Osteocyte (in vitro differentiated cells): ENCODE measurements around the gene PASD1. TPM values are rescaled to one million over a fixed set of nuclear protein-coding genes. Genes with fewer than 3 reads are reported as not detected.

ENCODE experiments used
- DNase-seq: peaks from one replicate; pipeline ENCODE4 v3.0.0; 2021; ENCODE audit warnings: mixed read lengths; ENCODE audit not compliant: unreplicated experiment; ENCODE audit errors: extremely low spot score
- H3K27ac Mint-ChIP-seq: one replicate; pipeline ENCODE4 v1.8.0; 2021; ENCODE audit warnings: mild to moderate bottlenecking, mixed read lengths; ENCODE audit not compliant: unreplicated experiment
- H3K27me3 Mint-ChIP-seq: one replicate; pipeline ENCODE4 v1.8.0; 2021; ENCODE audit warnings: mixed read lengths; ENCODE audit not compliant: unreplicated experiment
- H3K36me3 Mint-ChIP-seq: one replicate; pipeline ENCODE4 v1.8.0; 2021; ENCODE audit warnings: mixed read lengths; ENCODE audit not compliant: unreplicated experiment
- H3K4me1 Mint-ChIP-seq: one replicate; pipeline ENCODE4 v1.8.0; 2021; ENCODE audit warnings: mixed read lengths; ENCODE audit not compliant: unreplicated experiment
- H3K4me3 Mint-ChIP-seq: one replicate; pipeline ENCODE4 v1.8.0; 2021; ENCODE audit warnings: mild to moderate bottlenecking, moderate library complexity, mixed read lengths; ENCODE audit not compliant: unreplicated experiment
- H3K9me3 Mint-ChIP-seq: one replicate; pipeline ENCODE4 v1.8.0; 2021; ENCODE audit warnings: mixed read lengths; ENCODE audit not compliant: unreplicated experiment
- total RNA-seq: library from RNA; stranded (reverse); gene quantifications from 2 replicates; pipeline ENCODE4 v1.2.1, GENCODE V29; 2021
- TF ChIP-seq, protein P1 (sequence below): fragments of 200-600 bp; sonication (generic); IDR thresholded peaks from 2 replicates; pipeline ENCODE4 v1.5.0; 2021; ENCODE audit warnings: antibody characterized with exemption, mild to moderate bottlenecking, moderate library complexity

PASD1 gene
- total RNA-seq, 1 donor from 2014 or later, result not detected

DNA sequence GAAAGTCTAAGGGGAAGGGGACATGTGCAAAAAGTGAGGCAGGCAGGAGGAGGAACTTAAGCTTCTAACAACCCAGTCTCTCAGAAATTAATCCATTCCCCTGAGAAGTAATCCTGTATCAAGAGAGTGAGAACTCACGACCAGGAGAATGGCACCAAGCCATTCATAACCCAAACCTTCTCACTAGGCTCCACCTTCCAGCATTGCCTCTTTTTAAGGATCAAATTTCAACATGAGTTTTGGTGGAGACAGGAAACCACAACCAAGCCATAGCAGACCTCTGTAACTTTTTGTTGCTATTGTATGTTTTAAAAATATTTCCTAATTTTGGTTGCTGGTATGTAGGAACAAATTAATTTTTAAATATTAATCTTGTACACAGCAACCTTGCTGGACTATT is 32.8 kb downstream of the PASD1 start:
- no peaks in the 10 kb centered on the region for H3K27me3 Mint-ChIP-seq
- DNase-seq, result no peak
- TF ChIP-seq, protein P1, sequence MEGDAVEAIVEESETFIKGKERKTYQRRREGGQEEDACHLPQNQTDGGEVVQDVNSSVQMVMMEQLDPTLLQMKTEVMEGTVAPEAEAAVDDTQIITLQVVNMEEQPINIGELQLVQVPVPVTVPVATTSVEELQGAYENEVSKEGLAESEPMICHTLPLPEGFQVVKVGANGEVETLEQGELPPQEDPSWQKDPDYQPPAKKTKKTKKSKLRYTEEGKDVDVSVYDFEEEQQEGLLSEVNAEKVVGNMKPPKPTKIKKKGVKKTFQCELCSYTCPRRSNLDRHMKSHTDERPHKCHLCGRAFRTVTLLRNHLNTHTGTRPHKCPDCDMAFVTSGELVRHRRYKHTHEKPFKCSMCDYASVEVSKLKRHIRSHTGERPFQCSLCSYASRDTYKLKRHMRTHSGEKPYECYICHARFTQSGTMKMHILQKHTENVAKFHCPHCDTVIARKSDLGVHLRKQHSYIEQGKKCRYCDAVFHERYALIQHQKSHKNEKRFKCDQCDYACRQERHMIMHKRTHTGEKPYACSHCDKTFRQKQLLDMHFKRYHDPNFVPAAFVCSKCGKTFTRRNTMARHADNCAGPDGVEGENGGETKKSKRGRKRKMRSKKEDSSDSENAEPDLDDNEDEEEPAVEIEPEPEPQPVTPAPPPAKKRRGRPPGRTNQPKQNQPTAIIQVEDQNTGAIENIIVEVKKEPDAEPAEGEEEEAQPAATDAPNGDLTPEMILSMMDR, result no peak

DNA sequence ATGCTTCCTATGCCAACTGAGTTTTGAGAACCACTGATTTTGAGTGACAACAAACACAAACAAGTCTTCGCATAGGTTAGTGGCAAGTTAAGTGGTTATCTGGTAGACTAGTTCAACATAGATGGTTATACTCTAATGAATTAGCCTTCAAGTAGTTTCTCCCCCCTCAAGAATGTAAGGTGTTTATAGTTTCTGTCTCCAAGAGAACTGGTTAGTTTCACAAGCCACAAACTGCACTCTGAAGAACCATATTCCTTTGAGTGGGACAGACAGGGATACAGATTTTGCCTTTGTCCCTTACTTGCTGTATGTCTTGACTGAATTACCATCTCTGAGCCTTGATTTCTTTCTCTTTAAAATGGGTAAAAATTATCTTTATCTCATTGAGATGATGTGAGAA is 41.5 kb downstream of the PASD1 start:
- H3K27me3 Mint-ChIP-seq, result no peaks in the 10 kb centered on the region
- H3K4me3 Mint-ChIP-seq, result no peak overlapping the region
- no peak overlapping the region for H3K27ac Mint-ChIP-seq
- H3K36me3 Mint-ChIP-seq, result no peaks in the 10 kb centered on the region
- DNase-seq, result no peak
- H3K4me1 Mint-ChIP-seq, result no peaks in the 10 kb centered on the region
- TF ChIP-seq, protein P1, result no peak
- peaks cover 14% of the 10 kb centered on the region for H3K9me3 Mint-ChIP-seq

More for the DNA sequence above, 32.8 kb downstream of the PASD1 start:
- no peak overlapping the region for H3K4me3 Mint-ChIP-seq
- H3K36me3 Mint-ChIP-seq, result no peaks in the 10 kb centered on the region
- no peak overlapping the region for H3K27ac Mint-ChIP-seq
- no peaks in the 10 kb centered on the region for H3K4me1 Mint-ChIP-seq
- H3K9me3 Mint-ChIP-seq, result peaks cover 12% of the 10 kb centered on the region

DNA sequence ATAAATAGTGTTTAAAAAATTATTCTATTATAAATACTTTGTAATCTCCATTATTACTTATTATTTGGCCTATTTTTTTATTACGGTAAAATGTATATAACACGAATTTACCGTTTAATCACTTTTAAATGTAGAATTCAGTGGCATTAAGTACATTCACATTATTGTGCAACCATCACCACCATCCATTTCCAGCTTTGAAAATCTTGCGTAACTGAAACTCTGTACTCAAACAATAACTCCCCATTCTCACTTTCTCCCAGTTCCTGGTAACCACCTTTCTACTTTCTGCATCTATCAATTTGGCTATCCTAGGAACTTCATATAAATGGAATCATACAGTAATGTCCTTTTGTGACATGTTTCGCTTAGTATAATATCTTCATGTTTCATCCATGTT is 45.7 kb downstream of the PASD1 start:
- no peaks in the 10 kb centered on the region for H3K4me1 Mint-ChIP-seq
- no peak for DNase-seq
- no peak overlapping the region for H3K4me3 Mint-ChIP-seq
- TF ChIP-seq, protein P1, result no peak
- H3K27me3 Mint-ChIP-seq, result no peaks in the 10 kb centered on the region
- H3K36me3 Mint-ChIP-seq, result no peaks in the 10 kb centered on the region
- no peak overlapping the region for H3K27ac Mint-ChIP-seq
- peaks cover 18% of the 10 kb centered on the region for H3K9me3 Mint-ChIP-seq

DNA sequence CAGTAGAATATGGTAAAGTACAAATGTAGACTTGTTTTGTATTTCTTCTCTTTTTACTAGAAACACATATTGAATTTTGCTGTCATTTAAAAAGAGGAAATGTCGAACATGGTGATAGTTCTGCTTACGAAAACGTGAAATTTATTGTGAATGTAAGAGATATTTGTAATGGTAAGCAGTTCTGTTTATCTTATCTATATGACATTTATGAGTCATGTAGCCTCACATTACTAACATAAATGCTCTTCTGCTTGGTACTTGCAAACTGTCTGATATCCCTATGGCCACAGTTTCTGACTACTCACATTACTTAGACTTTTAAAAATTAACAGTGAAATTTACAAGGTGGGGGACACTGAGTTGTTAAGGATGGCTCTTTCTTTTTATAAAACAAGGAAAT is 57.9 kb downstream of the PASD1 start:
- Mint-ChIP-seq H3K27ac (no peak overlapping the region), H3K4me3 (no peak overlapping the region), H3K36me3 (no peaks in the 10 kb centered on the region), H3K27me3 (no peaks in the 10 kb centered on the region), H3K9me3 (peaks cover 5% of the 10 kb centered on the region), H3K4me1 (no peaks in the 10 kb centered on the region)
- TF ChIP-seq, protein P1, result no peak
- DNase-seq, result no peak

DNA sequence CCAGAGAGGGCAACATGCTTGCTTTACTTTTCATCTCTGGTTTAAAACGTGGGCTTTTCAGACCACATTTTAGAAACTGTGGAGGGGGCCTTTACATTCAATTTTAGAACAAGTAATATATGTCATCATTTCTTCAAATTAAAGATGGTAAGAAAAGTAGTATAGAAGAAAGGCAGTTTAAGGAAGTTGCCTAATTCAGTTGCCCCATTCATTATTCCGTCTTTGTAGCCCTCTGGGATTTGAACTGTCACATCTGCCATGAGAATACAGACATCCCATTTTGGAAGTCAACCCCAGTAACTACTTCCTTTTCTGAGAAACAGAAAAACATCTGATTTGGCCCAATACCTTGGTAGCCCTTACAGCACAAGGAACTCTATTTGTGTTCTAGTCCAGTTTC is 61.2 kb downstream of the PASD1 start:
- H3K27ac Mint-ChIP-seq, result no peak overlapping the region
- DNase-seq, result no peak
- TF ChIP-seq, protein P1, result no peak
- H3K4me1 Mint-ChIP-seq, result no peaks in the 10 kb centered on the region
- H3K9me3 Mint-ChIP-seq, result peaks cover 8% of the 10 kb centered on the region
- H3K4me3 Mint-ChIP-seq, result no peak overlapping the region
- no peaks in the 10 kb centered on the region for H3K36me3 Mint-ChIP-seq
- no peaks in the 10 kb centered on the region for H3K27me3 Mint-ChIP-seq
